Hepatocyte (in vitro differentiated cells): Measurements from ENCODE around the gene MRAP2.
"Not testable (repeated sequence)": the region's sequence is repeated elsewhere in the genome, so short reads cannot be mapped to it uniquely, and the experiment has no call there.

Experiments used
- CTCF ChIP-seq: fragments of 200-600 bp; sonication (generic); IDR thresholded peaks from 2 replicates; pipeline ENCODE4 v1.5.1; 2016; ENCODE audit warnings: antibody characterized with exemption, mild to moderate bottlenecking; ENCODE audit not compliant: poor library complexity
- EZH2 ChIP-seq: fragments of 200-600 bp; sonication (generic); IDR thresholded peaks from 2 replicates; pipeline ENCODE4 v1.6.1; 2016; ENCODE audit warnings: antibody characterized with exemption, mild to moderate bottlenecking, borderline replicate concordance

DNA sequence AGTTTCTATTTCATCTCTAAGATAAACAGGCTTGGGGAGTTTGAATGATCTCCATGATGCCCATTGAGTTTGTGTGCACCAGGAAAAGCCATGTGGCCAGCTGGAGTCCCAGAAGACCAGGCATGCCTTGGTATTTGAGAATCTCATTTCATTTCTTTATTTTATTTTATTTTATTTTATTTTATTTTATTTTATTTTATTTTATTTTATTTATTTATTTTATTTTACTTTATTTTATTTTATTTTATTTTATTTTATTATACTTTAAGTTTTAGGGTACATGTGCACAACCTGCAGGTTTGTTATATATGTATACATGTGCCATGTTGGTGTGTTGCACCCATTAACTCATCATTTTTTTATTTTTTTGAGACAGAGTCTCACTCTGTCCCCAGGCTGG, 51.1 kb downstream of the MRAP2 start:
- not testable (repeated sequence) for TF ChIP-seq CTCF, EZH2
